Measurements from ENCODE around the gene VCAM1. TPM values are rescaled to one million over a fixed set of nuclear protein-coding genes. Genes with fewer than 3 reads are reported as not detected.

The VCAM1 gene
- total RNA-seq, 6 experiments from 2014 or later: not detected

GRCh38 chr1:100750005-100750885 lies 30.7 kb downstream of the VCAM1 start:
- DNase-seq: no peak
- Mint-ChIP-seq H3K4me1 (ENCODE audit: low read depth) (no peaks in the 10 kb centered on the region), H3K36me3 (ENCODE audit: low read depth) (no peaks in the 10 kb centered on the region), H3K9me3 (no peaks in the 10 kb centered on the region), H3K4me3 (no peak overlapping the region), H3K27me3 (ENCODE audit: insufficient read depth) (peaks cover 15% of the 10 kb centered on the region), H3K27ac (no peak overlapping the region)
- TF ChIP-seq, protein P1, sequence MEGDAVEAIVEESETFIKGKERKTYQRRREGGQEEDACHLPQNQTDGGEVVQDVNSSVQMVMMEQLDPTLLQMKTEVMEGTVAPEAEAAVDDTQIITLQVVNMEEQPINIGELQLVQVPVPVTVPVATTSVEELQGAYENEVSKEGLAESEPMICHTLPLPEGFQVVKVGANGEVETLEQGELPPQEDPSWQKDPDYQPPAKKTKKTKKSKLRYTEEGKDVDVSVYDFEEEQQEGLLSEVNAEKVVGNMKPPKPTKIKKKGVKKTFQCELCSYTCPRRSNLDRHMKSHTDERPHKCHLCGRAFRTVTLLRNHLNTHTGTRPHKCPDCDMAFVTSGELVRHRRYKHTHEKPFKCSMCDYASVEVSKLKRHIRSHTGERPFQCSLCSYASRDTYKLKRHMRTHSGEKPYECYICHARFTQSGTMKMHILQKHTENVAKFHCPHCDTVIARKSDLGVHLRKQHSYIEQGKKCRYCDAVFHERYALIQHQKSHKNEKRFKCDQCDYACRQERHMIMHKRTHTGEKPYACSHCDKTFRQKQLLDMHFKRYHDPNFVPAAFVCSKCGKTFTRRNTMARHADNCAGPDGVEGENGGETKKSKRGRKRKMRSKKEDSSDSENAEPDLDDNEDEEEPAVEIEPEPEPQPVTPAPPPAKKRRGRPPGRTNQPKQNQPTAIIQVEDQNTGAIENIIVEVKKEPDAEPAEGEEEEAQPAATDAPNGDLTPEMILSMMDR (IDR thresholded peaks at IDR 0.05): no peak

GRCh38 chr1:100752791-100753190 lies 33.2 kb downstream of the VCAM1 start:
- DNase-seq: no peak
- no peaks in the 10 kb centered on the region for H3K36me3 Mint-ChIP-seq (ENCODE audit: low read depth)
- H3K9me3 Mint-ChIP-seq: no peaks in the 10 kb centered on the region
- H3K27ac Mint-ChIP-seq: no peak overlapping the region
- H3K27me3 Mint-ChIP-seq (ENCODE audit: insufficient read depth): peaks cover 7% of the 10 kb centered on the region; the same call in 1 of the 2 replicates
- TF ChIP-seq, protein P1 (IDR thresholded peaks at IDR 0.05): no peak
- H3K4me3 Mint-ChIP-seq: no peak overlapping the region
- H3K4me1 Mint-ChIP-seq (ENCODE audit: low read depth): no peaks in the 10 kb centered on the region

- H3K4me3 Mint-ChIP-seq: no peak overlapping the region
- no peak overlapping the region for H3K27ac Mint-ChIP-seq
- no peak for DNase-seq
- H3K27me3 Mint-ChIP-seq (ENCODE audit: insufficient read depth): peaks cover 7% of the 10 kb centered on the region
- TF ChIP-seq, protein P1 (IDR thresholded peaks at IDR 0.05): no peak
- H3K9me3 Mint-ChIP-seq: no peaks in the 10 kb centered on the region
- H3K4me1 Mint-ChIP-seq (ENCODE audit: low read depth): no peaks in the 10 kb centered on the region
- no peaks in the 10 kb centered on the region for H3K36me3 Mint-ChIP-seq (ENCODE audit: low read depth)
These were observed 38.4 kb downstream of the VCAM1 start for GRCh38 chr1:100757946-100758345.

DNA sequence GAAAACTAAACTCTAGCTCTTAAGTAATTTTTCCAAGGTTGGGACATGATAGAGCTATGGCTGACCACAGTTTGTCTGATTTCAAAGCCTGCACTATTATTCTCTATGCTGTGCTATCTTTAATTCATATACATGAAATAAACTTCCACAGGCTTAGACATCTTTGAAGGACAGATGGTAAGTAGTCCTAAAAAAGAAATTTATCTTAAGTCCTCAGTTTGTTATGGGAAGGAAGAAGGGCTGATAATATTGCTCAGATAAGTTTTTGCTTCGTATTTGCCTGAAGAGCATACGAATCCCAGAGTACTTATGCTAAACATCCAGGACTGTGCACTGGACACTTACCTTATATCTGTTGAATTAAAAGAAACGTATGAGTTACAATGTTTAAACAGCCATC lies 39.6 kb downstream of the VCAM1 start:
- Mint-ChIP-seq H3K27ac (no peak overlapping the region), H3K4me1 (ENCODE audit: low read depth) (no peaks in the 10 kb centered on the region), H3K9me3 (no peaks in the 10 kb centered on the region), H3K36me3 (ENCODE audit: low read depth) (no peaks in the 10 kb centered on the region), H3K4me3 (no peak overlapping the region), H3K27me3 (ENCODE audit: insufficient read depth) (peaks cover 7% of the 10 kb centered on the region)
- DNase-seq: no peak
- TF ChIP-seq, protein P1 (IDR thresholded peaks at IDR 0.05): no peak

DNA sequence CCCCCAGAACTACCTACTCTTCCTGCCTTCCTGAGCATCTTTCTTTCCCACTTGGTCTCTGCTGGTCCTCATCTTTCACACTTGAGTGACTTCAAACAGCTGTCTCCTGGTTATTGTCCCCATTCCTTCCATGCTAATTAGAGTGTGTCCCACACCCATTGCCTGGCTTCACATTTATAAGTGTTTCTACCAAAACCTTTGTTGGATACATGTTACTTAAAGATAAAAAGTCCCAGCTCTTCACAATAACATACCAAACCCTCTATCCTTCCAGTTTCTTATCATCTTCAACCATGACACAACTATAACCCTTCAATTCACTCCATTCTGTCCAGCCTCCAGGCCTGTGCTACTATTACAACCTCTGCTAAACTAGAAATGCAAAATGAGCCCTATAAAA lies 41.0 kb downstream of the VCAM1 start:
- Mint-ChIP-seq H3K27ac (no peak overlapping the region), H3K4me1 (ENCODE audit: low read depth) (no peaks in the 10 kb centered on the region), H3K9me3 (no peaks in the 10 kb centered on the region), H3K4me3 (no peak overlapping the region), H3K27me3 (ENCODE audit: insufficient read depth) (peaks cover 7% of the 10 kb centered on the region), H3K36me3 (ENCODE audit: low read depth) (no peaks in the 10 kb centered on the region)
- TF ChIP-seq, protein P1 (IDR thresholded peaks at IDR 0.05): no peak
- no peak for DNase-seq
